A549 treated with CORT108297 at 1 μM for 4 hours (cell line): Measurements from ENCODE around the gene PIP. TPM values are rescaled to one million over a fixed set of nuclear protein-coding genes. Genes with fewer than 3 reads are reported as not detected.

Experiments used
- total RNA-seq: library from RNA; stranded (reverse); fragments of 200-300 nt; extraction: Qiagen RNA extraction; gene quantifications from 5 replicates; pipeline ENCODE4 v1.2.3, GENCODE V29; 2022

Gene PIP, protein sequence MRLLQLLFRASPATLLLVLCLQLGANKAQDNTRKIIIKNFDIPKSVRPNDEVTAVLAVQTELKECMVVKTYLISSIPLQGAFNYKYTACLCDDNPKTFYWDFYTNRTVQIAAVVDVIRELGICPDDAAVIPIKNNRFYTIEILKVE
- 0.15 to 0.38 TPM (median 0.18 TPM) in 3 of 5 replicates, not detected in the others for total RNA-seq

DNA sequence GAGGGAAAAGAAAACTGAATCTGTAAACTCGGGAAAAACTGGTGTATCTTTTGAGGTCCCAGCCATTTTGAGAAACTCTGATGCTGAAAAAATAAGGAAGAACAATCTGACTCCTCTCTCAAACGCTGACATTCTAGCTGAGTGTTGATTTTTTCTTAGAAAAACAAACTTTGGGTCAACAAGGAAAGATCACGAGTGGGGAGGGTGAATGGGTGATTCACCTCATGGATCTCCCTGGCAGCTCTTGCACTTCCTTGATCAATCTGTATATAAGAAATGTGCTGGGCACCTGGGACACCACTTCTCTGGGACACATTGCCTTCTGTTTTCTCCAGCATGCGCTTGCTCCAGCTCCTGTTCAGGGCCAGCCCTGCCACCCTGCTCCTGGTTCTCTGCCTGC is at the start of gene PIP:
Gene PIP, plus strand, starts transcription at position 297 of the 400 bp plus-strand sequence. Its CDS starts 40 bp downstream, at position 337.

DNA sequence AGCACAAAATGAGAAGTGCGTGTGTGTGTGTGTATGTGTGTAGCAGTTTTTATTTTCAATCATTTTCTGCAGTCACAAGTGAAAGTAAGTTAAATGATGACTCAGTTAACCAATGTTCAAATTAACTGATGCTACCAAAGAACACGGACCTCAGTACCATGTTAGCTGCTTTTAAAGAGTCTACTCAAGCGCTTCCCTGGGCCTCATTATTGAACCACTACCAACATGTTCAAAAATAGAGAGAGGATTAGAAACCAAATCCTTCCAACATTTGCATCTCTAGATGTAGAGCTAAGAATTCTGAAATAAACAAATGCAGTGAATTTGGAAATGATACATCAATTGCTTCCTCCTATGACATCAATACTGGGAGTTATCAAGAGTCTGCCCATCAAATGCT is 51.1 kb downstream of the PIP start, which contains the start of gene TAS2R39:
Gene TAS2R39, plus strand, starts transcription at position 396 of the 400 bp plus-strand sequence. Its CDS starts 0 bp downstream, at position 396.

Other genes with a start within 250 kb of the PIP start
- gene TRPV6, start 246.3 kb upstream of the PIP start, total RNA-seq: not detected in 5 replicates
- not detected in 5 replicates for gene TRPV5, start 198.3 kb upstream of the PIP start, total RNA-seq
- not detected in 5 replicates for gene LLCFC1, start 192.6 kb upstream of the PIP start, total RNA-seq
- gene KEL, start 169.7 kb upstream of the PIP start, total RNA-seq: not detected in 5 replicates
- not detected in 5 replicates for gene OR9A2, start 104.9 kb upstream of the PIP start, total RNA-seq
- gene OR6V1, start 79.7 kb upstream of the PIP start, total RNA-seq: not detected in 5 replicates
- not detected in 5 replicates for gene TAS2R39, start 51.3 kb downstream of the PIP start, total RNA-seq
- gene TAS2R40, start 90.0 kb downstream of the PIP start, total RNA-seq: not detected in 5 replicates
- 111 to 124 TPM (median 121 TPM) in 5 replicates for gene GSTK1, start 131.4 kb downstream of the PIP start, total RNA-seq
- gene TMEM139, start 152.9 kb downstream of the PIP start, total RNA-seq: 0.75 to 1.4 TPM (median 1.2 TPM) in 5 replicates
- gene CASP2, start 156.3 kb downstream of the PIP start, total RNA-seq: 18.2 to 20.9 TPM (median 19.2 TPM) in 5 replicates
- gene CLCN1, start 184.0 kb downstream of the PIP start, total RNA-seq: 0.02 to 0.08 TPM (median 0.07 TPM) in 4 of 5 replicates, not detected in the other
- 0.34 to 0.53 TPM (median 0.49 TPM) in 5 replicates for gene FAM131B, start 230.6 kb downstream of the PIP start, total RNA-seq
- gene ZYX, start 249.3 kb downstream of the PIP start, total RNA-seq: 158 to 195 TPM (median 189 TPM) in 5 replicates